Ovary (tissue), 3 donors: ENCODE results near the gene GSTP1.

Experiments used
- POLR2A ChIP-seq: fragments of 450-650 bp; IDR thresholded peaks from one replicate; pipeline ENCODE4 v1.6.1; 2017; ENCODE audit warnings: antibody characterized with exemption, mild to moderate bottlenecking, moderate library complexity
- TF ChIP-seq, protein P1 (sequence below), 3 donors: fragments of 450-650 bp in 2 of 3; fragments of 200-600 bp in 1 of 3; IDR thresholded peaks; one replicate each; pipeline versions ENCODE4 v1.5.1 to v1.8.0; 2016 to 2022; ENCODE audit warnings: antibody characterized with exemption in 3 of 3, mild to moderate bottlenecking in 1 of 3
- donor health status: DM: no; HTN: no; CAD: no.

DNA sequence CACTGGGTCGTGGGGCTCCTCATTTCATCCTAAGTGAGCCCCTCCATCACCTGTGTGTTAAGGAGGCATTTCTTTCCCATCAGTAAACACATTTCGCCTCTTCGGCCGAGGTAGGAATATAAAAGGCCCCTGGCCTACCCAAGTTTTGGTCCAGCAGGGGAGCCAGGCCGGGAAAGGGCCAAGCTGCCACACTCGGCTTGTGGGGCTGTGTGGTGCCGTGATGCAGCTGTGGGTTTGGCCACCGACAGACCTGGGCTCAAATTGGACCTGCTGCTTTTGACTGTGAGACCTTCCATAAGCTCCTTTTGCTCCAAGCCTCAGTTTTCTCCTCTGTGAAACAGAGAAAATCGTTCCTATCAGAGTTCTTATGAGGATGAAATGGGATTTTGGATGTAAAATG, 23.9 kb downstream of the GSTP1 start:
- TF ChIP-seq, protein P1, sequence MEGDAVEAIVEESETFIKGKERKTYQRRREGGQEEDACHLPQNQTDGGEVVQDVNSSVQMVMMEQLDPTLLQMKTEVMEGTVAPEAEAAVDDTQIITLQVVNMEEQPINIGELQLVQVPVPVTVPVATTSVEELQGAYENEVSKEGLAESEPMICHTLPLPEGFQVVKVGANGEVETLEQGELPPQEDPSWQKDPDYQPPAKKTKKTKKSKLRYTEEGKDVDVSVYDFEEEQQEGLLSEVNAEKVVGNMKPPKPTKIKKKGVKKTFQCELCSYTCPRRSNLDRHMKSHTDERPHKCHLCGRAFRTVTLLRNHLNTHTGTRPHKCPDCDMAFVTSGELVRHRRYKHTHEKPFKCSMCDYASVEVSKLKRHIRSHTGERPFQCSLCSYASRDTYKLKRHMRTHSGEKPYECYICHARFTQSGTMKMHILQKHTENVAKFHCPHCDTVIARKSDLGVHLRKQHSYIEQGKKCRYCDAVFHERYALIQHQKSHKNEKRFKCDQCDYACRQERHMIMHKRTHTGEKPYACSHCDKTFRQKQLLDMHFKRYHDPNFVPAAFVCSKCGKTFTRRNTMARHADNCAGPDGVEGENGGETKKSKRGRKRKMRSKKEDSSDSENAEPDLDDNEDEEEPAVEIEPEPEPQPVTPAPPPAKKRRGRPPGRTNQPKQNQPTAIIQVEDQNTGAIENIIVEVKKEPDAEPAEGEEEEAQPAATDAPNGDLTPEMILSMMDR (IDR thresholded peaks at IDR 0.05), result no peak
- TF ChIP-seq POLR2A, result no peak
